ENCODE measurements around the gene GABRG3. TPM values are rescaled to one million over a fixed set of nuclear protein-coding genes. Genes with fewer than 3 reads are reported as not detected.

The GABRG3 gene
- polyA plus RNA-seq, 12 donors = 0.14 to 1.3 (median 0.29) TPM; not detected in 2

GRCh38 chr15:27461181-27461580 lies 490.2 kb downstream of the GABRG3 start:
- DNase-seq = no peak

DNA sequence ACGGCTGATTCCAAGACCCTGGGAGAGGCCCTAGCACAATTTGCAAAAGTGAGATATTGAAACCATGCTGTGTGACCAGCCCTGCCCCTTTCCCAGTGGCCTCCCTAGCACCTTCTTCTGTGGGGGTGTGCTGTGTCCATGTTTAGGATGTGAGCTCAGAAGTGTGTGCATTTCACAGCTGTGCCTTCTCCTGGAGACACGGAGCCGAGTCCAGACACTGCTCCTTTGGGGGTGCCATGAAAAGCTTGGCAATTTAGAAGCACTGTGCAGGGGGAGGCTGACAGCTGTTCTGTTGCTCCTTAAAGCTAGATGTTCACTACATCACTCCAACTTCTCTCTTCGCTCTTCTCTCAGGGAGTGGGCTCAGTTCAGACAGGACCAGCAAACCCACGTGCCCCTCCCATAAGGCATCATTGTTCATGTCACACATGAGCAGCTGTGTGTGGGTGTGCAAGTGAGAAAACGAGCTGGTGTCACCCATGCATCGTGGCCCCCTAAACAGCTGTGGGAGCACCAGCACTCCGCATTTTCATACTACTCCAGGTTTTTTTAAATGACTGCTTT lies 492.6 kb downstream of the GABRG3 start:
- DNase-seq = no peak

GRCh38 chr15:27464941-27465612 lies 494.1 kb downstream of the GABRG3 start:
- no peak for DNase-seq

DNA sequence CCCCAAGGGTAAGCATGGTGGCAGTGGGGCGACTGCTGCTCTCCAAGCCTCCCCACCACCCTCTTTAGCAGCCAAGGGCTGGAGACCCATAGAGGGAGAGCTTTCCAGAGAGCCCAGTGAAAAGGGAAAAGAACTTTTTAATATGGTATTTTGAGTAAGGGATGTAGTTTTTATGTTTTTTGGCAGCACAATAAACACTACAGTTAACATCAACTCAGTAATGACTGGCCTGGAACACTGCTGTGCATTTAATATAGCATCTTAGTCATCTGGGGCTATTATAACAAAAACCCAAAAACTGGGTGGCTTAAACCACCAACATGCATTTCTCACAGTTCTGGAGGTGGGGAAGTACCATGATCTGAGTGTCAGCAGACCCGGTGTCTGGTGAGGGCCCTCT lies 495.8 kb downstream of the GABRG3 start:
- no peak for DNase-seq

DNA sequence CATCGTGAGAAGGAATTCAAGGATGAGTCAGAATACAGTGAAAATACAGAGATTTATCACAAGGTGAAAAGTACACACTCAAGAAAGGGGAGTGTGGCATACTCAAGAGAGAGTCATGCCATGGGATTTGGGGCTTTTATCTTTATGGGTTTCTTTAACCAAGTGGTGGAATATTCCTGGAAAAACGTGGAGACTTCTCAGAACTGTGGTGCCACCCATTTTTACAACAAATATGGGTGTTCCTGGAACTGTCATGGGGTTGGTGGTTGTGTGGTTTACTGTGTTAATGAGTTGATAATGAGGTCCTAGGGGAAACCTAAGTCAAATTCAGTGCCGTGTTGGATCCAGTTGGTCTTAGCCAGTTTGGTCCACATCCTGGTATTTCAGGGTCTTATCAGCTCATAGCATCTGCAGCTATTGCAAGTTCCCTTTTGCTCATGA lies 497.2 kb downstream of the GABRG3 start:
- DNase-seq = no peak

GRCh38 chr15:27473845-27474244 lies 502.9 kb downstream of the GABRG3 start:
- DNase-seq = no peak

GRCh38 chr15:27475395-27475794 lies 504.4 kb downstream of the GABRG3 start:
- no peak for DNase-seq

DNA sequence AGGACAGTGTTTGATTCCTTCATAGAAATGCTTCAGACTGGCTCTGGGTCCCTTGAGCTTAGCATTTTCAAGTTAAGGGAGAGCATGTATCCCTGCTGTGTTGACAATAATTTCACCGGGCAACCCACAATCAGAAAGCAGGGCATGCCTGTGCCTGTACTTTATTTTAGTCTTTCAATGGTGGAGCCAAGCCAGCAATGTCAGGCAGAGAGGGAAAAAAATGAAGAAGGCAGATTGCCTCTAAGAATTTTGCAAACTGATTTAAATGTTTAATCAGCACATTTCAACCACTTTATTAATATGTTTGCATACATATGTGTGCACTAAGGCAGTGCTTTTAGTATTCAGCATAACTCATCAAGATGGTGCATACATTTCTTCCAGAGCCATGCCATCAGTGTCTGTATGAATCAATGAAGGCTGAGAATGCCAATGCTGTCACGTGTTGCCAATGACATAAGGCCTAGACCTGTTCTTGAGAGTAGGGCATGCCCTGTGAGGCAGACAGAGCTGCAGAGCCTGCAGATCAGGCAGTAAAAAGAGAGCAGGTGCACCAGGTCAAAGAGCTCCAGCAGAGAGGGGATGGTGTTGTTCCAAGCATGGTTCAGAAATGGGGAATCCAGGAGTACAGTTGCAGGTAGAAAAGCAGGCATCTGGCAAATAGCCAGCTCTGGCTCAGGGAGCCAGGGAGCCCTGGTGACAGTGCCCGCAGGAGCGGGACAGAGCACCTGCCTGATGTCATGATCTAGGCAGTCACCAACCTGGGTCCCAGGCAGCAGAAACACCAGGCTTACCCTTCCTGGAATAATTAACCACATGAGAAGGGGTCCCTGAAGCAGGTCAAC lies 508.5 kb downstream of the GABRG3 start:
- DNase-seq = no peak

- no peak for DNase-seq
Observed at GRCh38 chr15:27480141-27480530, 509.2 kb downstream of the GABRG3 start.

GRCh38 chr15:27480642-27481041 lies 509.7 kb downstream of the GABRG3 start:
- no peak for DNase-seq

DNA sequence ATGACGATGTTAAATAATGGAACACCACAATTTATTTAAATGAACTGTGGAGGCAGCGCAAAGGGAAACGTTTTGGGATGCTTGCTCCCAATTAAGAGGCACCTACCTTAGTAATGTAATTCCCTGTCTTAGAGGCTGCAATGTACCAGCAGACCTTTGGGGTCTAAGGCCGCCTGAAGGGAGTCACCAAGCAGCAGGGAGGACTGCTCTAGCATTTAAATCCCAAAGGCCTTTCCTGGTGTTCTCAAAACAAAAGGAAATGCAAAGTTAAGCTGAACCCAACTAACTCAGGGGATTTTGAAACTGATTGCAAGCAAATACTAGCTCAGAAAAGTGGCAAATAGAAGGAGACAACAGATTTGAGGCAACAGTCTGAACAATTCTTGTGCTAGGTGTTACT lies 510.8 kb downstream of the GABRG3 start:
- DNase-seq = no peak

DNA sequence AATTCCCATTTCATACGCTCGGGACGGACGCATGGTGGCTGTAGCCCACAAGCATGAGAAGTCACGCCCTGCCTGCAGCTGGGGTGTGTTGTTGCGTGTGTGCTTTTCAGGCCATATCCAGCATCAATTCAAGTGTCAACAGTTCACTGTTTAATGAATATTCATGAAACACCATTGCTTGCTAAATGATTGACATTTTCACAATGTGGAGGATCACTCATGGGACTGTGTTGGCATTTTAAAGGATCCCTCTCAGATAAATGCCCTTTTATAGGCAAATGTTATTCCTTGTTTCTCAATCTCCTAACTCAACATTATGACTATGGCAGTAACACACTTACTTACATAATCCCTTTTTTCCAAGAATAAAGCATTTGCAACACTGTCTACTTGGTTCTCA lies 511.3 kb downstream of the GABRG3 start:
- no peak for DNase-seq

- DNase-seq = no peak
Observed at GRCh38 chr15:27483124-27483523, 512.1 kb downstream of the GABRG3 start.

DNA sequence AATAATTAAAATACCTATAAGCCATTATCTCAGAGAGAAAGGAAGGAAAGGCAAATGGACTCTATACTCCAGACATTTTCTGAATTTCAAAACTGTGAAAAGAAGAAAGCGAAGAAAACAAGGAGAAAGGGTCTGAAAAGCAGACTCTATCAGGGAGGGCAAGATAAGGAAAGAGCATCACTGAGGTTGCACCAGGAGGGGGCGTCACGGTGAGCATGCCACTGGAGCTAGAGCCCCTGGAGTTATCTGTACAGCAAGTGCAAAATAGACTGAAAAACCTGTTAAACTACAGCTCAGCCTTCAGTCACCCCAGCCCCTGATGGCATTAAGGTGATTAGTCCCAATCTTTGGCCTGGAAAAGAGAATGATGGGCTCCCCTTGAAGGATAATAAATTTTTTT lies 514.3 kb downstream of the GABRG3 start:
- no peak for DNase-seq

DNA sequence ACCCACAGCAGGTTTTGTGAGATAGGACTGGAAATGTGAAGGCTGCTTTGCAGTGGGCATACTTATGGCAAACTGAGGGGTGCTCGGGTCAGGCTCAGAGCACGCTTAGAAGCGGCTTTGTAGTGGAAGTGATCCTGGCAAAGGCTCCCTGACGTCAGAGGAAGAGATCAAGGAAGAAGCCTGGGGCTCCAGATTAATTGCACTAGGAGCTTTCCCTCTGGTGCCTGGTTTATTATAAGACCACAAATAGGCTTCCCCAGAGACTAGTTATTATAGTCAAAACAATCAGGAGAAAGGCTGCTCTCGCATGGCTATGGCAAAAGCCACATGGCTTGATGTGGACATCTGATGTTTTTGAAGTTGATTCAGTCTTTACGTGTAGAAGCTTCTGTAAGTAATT lies 515.1 kb downstream of the GABRG3 start:
- DNase-seq = no peak

DNA sequence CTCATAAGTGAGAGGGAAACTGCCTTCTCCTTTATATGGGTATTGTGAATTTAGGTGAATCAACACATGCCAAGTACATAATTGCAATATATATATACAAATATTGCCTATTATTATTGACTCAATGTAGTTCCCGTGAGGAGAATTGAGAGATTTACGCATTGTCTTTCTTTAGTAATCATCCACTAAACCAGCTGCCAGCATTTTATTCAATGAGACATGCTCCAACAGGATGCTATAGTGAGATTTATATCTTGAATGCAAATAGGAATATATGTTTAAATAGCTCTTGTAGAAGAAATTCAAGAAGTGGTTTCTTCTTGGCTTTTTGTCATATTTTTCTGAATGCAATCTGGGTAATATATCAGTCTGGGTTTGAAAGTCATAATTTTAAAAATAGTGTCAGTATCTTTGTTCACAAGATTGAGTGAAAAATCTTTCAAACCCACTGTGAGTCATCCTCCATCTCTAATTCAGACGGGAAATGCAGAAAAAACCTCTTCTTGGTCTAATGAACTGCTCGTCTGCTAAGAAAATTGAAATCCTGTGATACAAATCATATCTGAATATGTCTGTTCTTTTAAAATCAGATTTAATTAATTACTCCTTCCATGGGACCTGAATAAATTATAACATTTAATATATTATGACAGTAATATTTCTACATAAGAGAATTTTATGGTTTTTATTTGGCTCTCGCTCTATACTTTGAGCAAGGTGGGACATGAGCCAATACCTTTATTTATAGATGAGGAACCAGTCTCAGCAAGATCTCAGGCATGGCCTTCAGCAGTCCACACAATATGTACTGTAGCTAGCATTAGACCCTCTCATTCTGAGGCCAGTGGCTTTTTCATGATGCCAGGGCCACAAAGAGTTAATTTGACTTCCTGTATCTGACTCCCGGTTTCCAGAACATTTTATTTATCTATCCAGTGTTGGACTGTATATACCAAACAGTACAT lies 516.0 kb downstream of the GABRG3 start:
- no peak for DNase-seq

DNA sequence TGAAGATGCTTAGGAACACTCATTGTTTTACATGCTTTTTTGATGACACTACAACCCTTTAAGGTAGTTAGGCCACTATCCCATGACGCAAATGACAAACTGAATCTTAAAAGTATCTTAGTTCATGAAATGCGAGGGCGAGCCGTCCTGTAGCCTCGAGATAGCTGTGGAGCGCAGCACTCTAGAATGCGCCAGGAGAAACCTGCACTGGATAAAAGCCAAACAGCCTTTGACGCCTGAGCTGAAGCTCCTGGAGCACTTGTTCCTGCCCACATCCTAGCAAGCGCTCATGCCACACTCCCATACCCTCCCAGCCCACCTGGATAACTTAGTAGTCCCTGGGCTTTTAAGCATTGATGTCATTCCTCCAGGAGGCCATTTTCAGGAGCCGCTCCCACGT lies 516.9 kb downstream of the GABRG3 start:
- DNase-seq = no peak

DNA sequence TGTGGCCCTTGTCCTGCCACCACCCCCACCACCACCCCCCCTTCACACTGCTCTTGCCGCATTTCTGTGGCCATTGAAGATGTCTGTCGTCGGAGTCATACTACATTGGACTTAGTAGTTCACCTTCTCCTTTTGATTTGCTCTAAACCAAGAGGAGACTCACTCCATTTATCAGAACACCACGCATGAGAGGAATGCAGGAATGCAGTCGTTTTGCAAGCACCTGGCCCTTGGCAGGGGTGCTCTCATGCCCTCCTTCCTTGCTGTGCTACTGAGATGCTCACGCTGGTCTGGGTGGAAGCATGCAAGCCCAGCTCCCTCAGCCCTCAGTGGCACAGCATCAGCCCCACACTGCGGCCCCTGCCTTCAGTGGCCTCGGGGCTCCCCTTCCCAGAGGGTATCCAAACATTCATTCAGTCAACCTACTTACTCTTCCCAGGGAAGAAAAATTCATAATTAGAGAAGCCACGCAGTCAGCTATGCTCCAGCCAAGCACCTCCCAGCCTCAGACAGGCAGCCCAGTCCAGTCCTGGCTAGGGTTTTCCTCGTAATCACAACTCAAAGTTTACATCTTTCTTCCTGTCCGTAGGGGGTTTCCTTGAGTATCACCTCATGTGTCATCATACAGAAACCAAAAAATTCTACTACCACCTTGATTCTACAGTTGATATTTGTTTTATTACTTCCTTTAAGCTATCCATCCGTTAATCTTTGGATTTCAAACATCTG lies 520.0 kb downstream of the GABRG3 start:
- no peak for DNase-seq

GRCh38 chr15:27491666-27492621 lies 521.0 kb downstream of the GABRG3 start:
- no peak for DNase-seq

DNA sequence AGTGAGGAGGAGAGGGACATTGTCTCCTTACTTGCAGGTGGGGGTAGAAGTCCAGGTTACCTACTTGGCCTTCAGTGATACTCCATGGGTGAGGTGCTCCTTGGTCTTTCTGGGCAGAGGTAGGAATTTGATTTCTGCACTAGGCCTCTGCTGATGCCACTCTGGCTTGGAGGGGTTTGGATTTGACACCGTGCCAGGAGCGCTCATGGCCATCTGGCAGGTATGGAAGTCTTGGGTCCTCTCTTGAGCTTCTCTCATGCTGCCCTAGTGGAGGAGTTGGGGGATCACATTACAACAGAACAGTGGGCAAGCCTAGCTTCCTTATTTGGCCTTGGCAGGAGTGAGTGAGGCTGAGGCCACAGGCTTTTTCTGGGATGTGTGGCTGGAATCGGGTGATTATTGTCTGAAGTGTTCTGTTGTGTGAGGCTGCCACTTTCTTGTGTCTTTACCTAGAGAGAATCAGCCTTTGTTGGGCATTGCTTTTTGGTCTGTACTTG lies 525.0 kb downstream of the GABRG3 start:
- DNase-seq = no peak
